ENCODE data around the gene NLRP12.

NLRP12 gene

GRCh38 chr19:53801257-53801656 lies 22.9 kb downstream of the NLRP12 start:
- no peaks in the 10 kb centered on the region for H4K20me1 ChIP-seq (ENCODE audit: insufficient read depth, low read length)
- no peak overlapping the region for H3K9ac ChIP-seq (ENCODE audit: low read length)
- H3K36me3 ChIP-seq (replicated peaks; ENCODE audit: low read depth, low read length) = no peaks in the 10 kb centered on the region
- H3K79me2 ChIP-seq (ENCODE audit: low read length) = no peaks in the 10 kb centered on the region
- no peaks in the 10 kb centered on the region for H3K4me1 ChIP-seq (ENCODE audit: low read length)
- TF ChIP-seq EZH2phosphoT487 (IDR thresholded peaks at IDR 0.05; ENCODE audit: low read depth) (no peak), CTCF (IDR thresholded peaks at IDR 0.05; ENCODE audit: low read depth, low read length) (no peak)
- H3K4me3 ChIP-seq (ENCODE audit: low read length) = no peak overlapping the region
- no peaks in the 10 kb centered on the region for H3K27me3 ChIP-seq (ENCODE audit: low read depth, low read length)
- H2AFZ ChIP-seq (ENCODE audit: low read depth, low read length) = no peak overlapping the region
- peaks cover 3% of the 10 kb centered on the region; the same call in 1 of the 2 replicates for H3K9me3 ChIP-seq (ENCODE audit: insufficient read depth, low read length)
- no peak overlapping the region for H3K4me2 ChIP-seq (ENCODE audit: low read length)
- H3K27ac ChIP-seq (ENCODE audit: low read length) = no peak overlapping the region

- H3K27ac ChIP-seq (ENCODE audit: low read length) = no peak overlapping the region
- no peaks in the 10 kb centered on the region for H3K4me1 ChIP-seq (ENCODE audit: low read length)
- no peak overlapping the region for H3K4me3 ChIP-seq (ENCODE audit: low read length)
- no peaks in the 10 kb centered on the region for H4K20me1 ChIP-seq (ENCODE audit: insufficient read depth, low read length)
- TF ChIP-seq EZH2phosphoT487 (IDR thresholded peaks at IDR 0.05; ENCODE audit: low read depth) (no peak), CTCF (IDR thresholded peaks at IDR 0.05; ENCODE audit: low read depth, low read length) (no peak)
- no peaks in the 10 kb centered on the region for H3K79me2 ChIP-seq (ENCODE audit: low read length)
- H3K36me3 ChIP-seq (replicated peaks; ENCODE audit: low read depth, low read length) = no peaks in the 10 kb centered on the region
- H3K9ac ChIP-seq (ENCODE audit: low read length) = no peak overlapping the region
- no peak overlapping the region for H3K4me2 ChIP-seq (ENCODE audit: low read length)
- H2AFZ ChIP-seq (ENCODE audit: low read depth, low read length) = no peak overlapping the region
- no peaks in the 10 kb centered on the region for H3K27me3 ChIP-seq (ENCODE audit: low read depth, low read length)
- H3K9me3 ChIP-seq (ENCODE audit: insufficient read depth, low read length) = no peaks in the 10 kb centered on the region
Measured at GRCh38 chr19:53795019-53795418, 29.1 kb downstream of the NLRP12 start.

GRCh38 chr19:53792721-53793433 lies 31.2 kb downstream of the NLRP12 start:
- H3K79me2 ChIP-seq (ENCODE audit: low read length) = no peaks in the 10 kb centered on the region
- no peak overlapping the region for H3K27ac ChIP-seq (ENCODE audit: low read length)
- no peaks in the 10 kb centered on the region for H3K27me3 ChIP-seq (ENCODE audit: low read depth, low read length)
- peak; percentile 96 for TF ChIP-seq CTCF (IDR thresholded peaks at IDR 0.05; ENCODE audit: low read depth, low read length)
- TF ChIP-seq EZH2phosphoT487 (IDR thresholded peaks at IDR 0.05; ENCODE audit: low read depth) = no peak
- H3K9me3 ChIP-seq (ENCODE audit: insufficient read depth, low read length) = no peaks in the 10 kb centered on the region
- no peak overlapping the region for H3K4me3 ChIP-seq (ENCODE audit: low read length)
- H2AFZ ChIP-seq (ENCODE audit: low read depth, low read length) = no peak overlapping the region
- H3K36me3 ChIP-seq (replicated peaks; ENCODE audit: low read depth, low read length) = no peaks in the 10 kb centered on the region
- H4K20me1 ChIP-seq (ENCODE audit: insufficient read depth, low read length) = no peaks in the 10 kb centered on the region
- H3K9ac ChIP-seq (ENCODE audit: low read length) = no peak overlapping the region
- H3K4me2 ChIP-seq (ENCODE audit: low read length) = no peak overlapping the region
- H3K4me1 ChIP-seq (ENCODE audit: low read length) = no peaks in the 10 kb centered on the region

- H4K20me1 ChIP-seq (ENCODE audit: insufficient read depth, low read length) = no peaks in the 10 kb centered on the region
- no peak overlapping the region for H2AFZ ChIP-seq (ENCODE audit: low read depth, low read length)
- TF ChIP-seq CTCF (IDR thresholded peaks at IDR 0.05; ENCODE audit: low read depth, low read length) = no peak
- TF ChIP-seq EZH2phosphoT487 (IDR thresholded peaks at IDR 0.05; ENCODE audit: low read depth) = no peak
Measured at GRCh38 chr19:53789708-53790678, 34.1 kb downstream of the NLRP12 start.

More at GRCh38 chr19:53789708-53790678, 34.1 kb downstream of the NLRP12 start:
- no peak overlapping the region for H3K4me3 ChIP-seq (ENCODE audit: low read length)
- H3K9me3 ChIP-seq (ENCODE audit: insufficient read depth, low read length) = no peaks in the 10 kb centered on the region
- H3K79me2 ChIP-seq (ENCODE audit: low read length) = no peaks in the 10 kb centered on the region
- H3K36me3 ChIP-seq (replicated peaks; ENCODE audit: low read depth, low read length) = no peaks in the 10 kb centered on the region
- no peaks in the 10 kb centered on the region for H3K27me3 ChIP-seq (ENCODE audit: low read depth, low read length)
- H3K9ac ChIP-seq (ENCODE audit: low read length) = no peak overlapping the region
- no peak overlapping the region for H3K27ac ChIP-seq (ENCODE audit: low read length)
- H3K4me2 ChIP-seq (ENCODE audit: low read length) = no peak overlapping the region
- no peaks in the 10 kb centered on the region for H3K4me1 ChIP-seq (ENCODE audit: low read length)
